Measurements from ENCODE around the gene CNTN2.

GRCh38 chr1:205074084-205074483, 31.1 kb downstream of the CNTN2 start:
- TF ChIP-seq MYC (IDR thresholded peaks at IDR 0.05; ENCODE audit: low read depth, low read length): no peak
- TF ChIP-seq CTCF (IDR thresholded peaks at IDR 0.05; ENCODE audit: low read depth, low read length): no peak
